ENCODE results near the gene CELF2.

The CELF2 gene

GRCh38 chr10:11093771-11094736 lies 76.4 kb downstream of the CELF2 start:
- Histone ChIP-seq H3K18ac (ENCODE audit: low read length) (no peak overlapping the region), H3K4me1 (ENCODE audit: control insufficient read depth, low read depth, low read length) (peaks cover 2% of the 10 kb centered on the region), H3K27ac (ENCODE audit: low read depth, low read length) (no peak overlapping the region), H3K36me3 (ENCODE audit: control insufficient read depth, insufficient read depth, low read length) (no peaks in the 10 kb centered on the region), H2BK15ac (replicated peaks; ENCODE audit: low read depth) (no peak overlapping the region), H2AK5ac (ENCODE audit: low read length) (no peak overlapping the region), H4K8ac (ENCODE audit: low read depth, low read length) (no peak overlapping the region), H2BK5ac (ENCODE audit: low read length) (no peak overlapping the region), H3K79me2 (ENCODE audit: control insufficient read depth, insufficient read depth, low read length) (no peaks in the 10 kb centered on the region), H3K4me3 (ENCODE audit: low read length) (no peak overlapping the region), H3K79me1 (ENCODE audit: low read length) (no peaks in the 10 kb centered on the region), H2BK120ac (ENCODE audit: low read depth, low read length) (no peak overlapping the region), H3K27me3 (ENCODE audit: insufficient read depth, low read length, poor library complexity) (no peaks in the 10 kb centered on the region), H3K23ac (ENCODE audit: low read length) (no peak overlapping the region), H3K4ac (ENCODE audit: low read depth, low read length) (no peak overlapping the region), H3K9ac (ENCODE audit: low read length) (no peak overlapping the region), H4K5ac (ENCODE audit: low read length) (no peak overlapping the region), H3K56ac (ENCODE audit: low read length) (no peak overlapping the region), H3K4me2 (ENCODE audit: low read length) (no peak overlapping the region)
- no peak for DNase-seq
- no CpG with 5 or more reads among the region's 10 CpGs for WGBS (ENCODE audit: extremely low coverage, insufficient coverage, low lambda C conversion rate)

- WGBS (ENCODE audit: extremely low coverage, insufficient coverage, low lambda C conversion rate): no CpG with 5 or more reads among the region's 12 CpGs
- no peak overlapping the region for H2BK15ac ChIP-seq (replicated peaks; ENCODE audit: low read depth)
- DNase-seq: peak; percentile 63
- H2BK120ac ChIP-seq (ENCODE audit: low read depth, low read length): no peak overlapping the region
- H4K8ac ChIP-seq (ENCODE audit: low read depth, low read length): no peak overlapping the region
- H3K18ac ChIP-seq (ENCODE audit: low read length): no peak overlapping the region
- H3K4me1 ChIP-seq (ENCODE audit: control insufficient read depth, low read depth, low read length): peaks cover 2% of the 10 kb centered on the region
- no peaks in the 10 kb centered on the region for H3K36me3 ChIP-seq (ENCODE audit: control insufficient read depth, insufficient read depth, low read length)
- H2BK5ac ChIP-seq (ENCODE audit: low read length): no peak overlapping the region
- no peak overlapping the region for H3K4me2 ChIP-seq (ENCODE audit: low read length)
- no peaks in the 10 kb centered on the region for H3K27me3 ChIP-seq (ENCODE audit: insufficient read depth, low read length, poor library complexity)
- no peak overlapping the region for H3K27ac ChIP-seq (ENCODE audit: low read depth, low read length)
- no peak overlapping the region for H3K4me3 ChIP-seq (ENCODE audit: low read length)
- no peaks in the 10 kb centered on the region for H3K79me1 ChIP-seq (ENCODE audit: low read length)
- no peak overlapping the region for H3K56ac ChIP-seq (ENCODE audit: low read length)
- H4K5ac ChIP-seq (ENCODE audit: low read length): no peak overlapping the region
- no peak overlapping the region for H3K4ac ChIP-seq (ENCODE audit: low read depth, low read length)
- H2AK5ac ChIP-seq (ENCODE audit: low read length): no peak overlapping the region
- no peak overlapping the region for H3K23ac ChIP-seq (ENCODE audit: low read length)
- no peaks in the 10 kb centered on the region for H3K79me2 ChIP-seq (ENCODE audit: control insufficient read depth, insufficient read depth, low read length)
- H3K9ac ChIP-seq (ENCODE audit: low read length): no peak overlapping the region
Observed at GRCh38 chr10:11095374-11095801, 77.7 kb downstream of the CELF2 start.

GRCh38 chr10:11096422-11096821 lies 78.8 kb downstream of the CELF2 start:
- H2AK5ac ChIP-seq (ENCODE audit: low read length): no peak overlapping the region
- peak overlapping the region; percentile 21 for H3K4ac ChIP-seq (ENCODE audit: low read depth, low read length)
- H2BK15ac ChIP-seq (replicated peaks; ENCODE audit: low read depth): no peak overlapping the region
- no peak overlapping the region for H3K27ac ChIP-seq (ENCODE audit: low read depth, low read length)
- H3K4me1 ChIP-seq (ENCODE audit: control insufficient read depth, low read depth, low read length): peaks cover 2% of the 10 kb centered on the region
- H3K79me2 ChIP-seq (ENCODE audit: control insufficient read depth, insufficient read depth, low read length): no peaks in the 10 kb centered on the region
- H3K23ac ChIP-seq (ENCODE audit: low read length): no peak overlapping the region
- no peak overlapping the region for H2BK5ac ChIP-seq (ENCODE audit: low read length)
- H4K5ac ChIP-seq (ENCODE audit: low read length): no peak overlapping the region
- peak overlapping the region; percentile 39 for H3K56ac ChIP-seq (ENCODE audit: low read length)
- no peak overlapping the region for H3K9ac ChIP-seq (ENCODE audit: low read length)
- H3K79me1 ChIP-seq (ENCODE audit: low read length): no peaks in the 10 kb centered on the region
- no peak overlapping the region for H3K4me2 ChIP-seq (ENCODE audit: low read length)
- DNase-seq: peak; percentile 11
- WGBS (ENCODE audit: extremely low coverage, insufficient coverage, low lambda C conversion rate): no CpG with 5 or more reads among the region's 3 CpGs
- H2BK120ac ChIP-seq (ENCODE audit: low read depth, low read length): no peak overlapping the region
- peak overlapping the region; percentile 41 for H3K18ac ChIP-seq (ENCODE audit: low read length)
- no peak overlapping the region for H4K8ac ChIP-seq (ENCODE audit: low read depth, low read length)
- H3K4me3 ChIP-seq (ENCODE audit: low read length): no peak overlapping the region
- no peaks in the 10 kb centered on the region for H3K27me3 ChIP-seq (ENCODE audit: insufficient read depth, low read length, poor library complexity)
- H3K36me3 ChIP-seq (ENCODE audit: control insufficient read depth, insufficient read depth, low read length): no peaks in the 10 kb centered on the region

- Histone ChIP-seq H3K4me1 (ENCODE audit: control insufficient read depth, low read depth, low read length) (peaks cover 2% of the 10 kb centered on the region), H3K4me3 (ENCODE audit: low read length) (no peak overlapping the region), H3K79me1 (ENCODE audit: low read length) (no peaks in the 10 kb centered on the region), H4K5ac (ENCODE audit: low read length) (no peak overlapping the region), H3K36me3 (ENCODE audit: control insufficient read depth, insufficient read depth, low read length) (no peaks in the 10 kb centered on the region), H3K18ac (ENCODE audit: low read length) (no peak overlapping the region), H2BK120ac (ENCODE audit: low read depth, low read length) (no peak overlapping the region), H2AK5ac (ENCODE audit: low read length) (no peak overlapping the region), H3K4ac (ENCODE audit: low read depth, low read length) (no peak overlapping the region), H3K27ac (ENCODE audit: low read depth, low read length) (no peak overlapping the region), H3K9ac (ENCODE audit: low read length) (no peak overlapping the region), H3K23ac (ENCODE audit: low read length) (no peak overlapping the region), H2BK5ac (ENCODE audit: low read length) (no peak overlapping the region), H2BK15ac (replicated peaks; ENCODE audit: low read depth) (no peak overlapping the region), H4K8ac (ENCODE audit: low read depth, low read length) (no peak overlapping the region), H3K79me2 (ENCODE audit: control insufficient read depth, insufficient read depth, low read length) (no peaks in the 10 kb centered on the region), H3K4me2 (ENCODE audit: low read length) (no peak overlapping the region), H3K56ac (ENCODE audit: low read length) (no peak overlapping the region), H3K27me3 (ENCODE audit: insufficient read depth, low read length, poor library complexity) (no peaks in the 10 kb centered on the region)
- no peak for DNase-seq
- no CpG with 5 or more reads among the region's 3 CpGs for whole genome bisulfite sequencing (ENCODE audit: extremely low coverage, insufficient coverage, low lambda C conversion rate)
Observed at GRCh38 chr10:11097686-11098085, 80.0 kb downstream of the CELF2 start.

- Histone ChIP-seq H4K5ac (ENCODE audit: low read length) (no peak overlapping the region), H3K23ac (ENCODE audit: low read length) (no peak overlapping the region), H2BK5ac (ENCODE audit: low read length) (no peak overlapping the region), H3K4ac (ENCODE audit: low read depth, low read length) (no peak overlapping the region), H3K27ac (ENCODE audit: low read depth, low read length) (no peak overlapping the region), H3K4me2 (ENCODE audit: low read length) (no peak overlapping the region), H2BK120ac (ENCODE audit: low read depth, low read length) (no peak overlapping the region), H3K79me1 (ENCODE audit: low read length) (no peaks in the 10 kb centered on the region), H2AK5ac (ENCODE audit: low read length) (no peak overlapping the region), H3K27me3 (ENCODE audit: insufficient read depth, low read length, poor library complexity) (no peaks in the 10 kb centered on the region), H3K56ac (ENCODE audit: low read length) (no peak overlapping the region), H3K36me3 (ENCODE audit: control insufficient read depth, insufficient read depth, low read length) (no peaks in the 10 kb centered on the region), H3K79me2 (ENCODE audit: control insufficient read depth, insufficient read depth, low read length) (no peaks in the 10 kb centered on the region), H4K8ac (ENCODE audit: low read depth, low read length) (no peak overlapping the region), H2BK15ac (replicated peaks; ENCODE audit: low read depth) (no peak overlapping the region), H3K18ac (ENCODE audit: low read length) (no peak overlapping the region), H3K4me3 (ENCODE audit: low read length) (no peak overlapping the region), H3K9ac (ENCODE audit: low read length) (no peak overlapping the region), H3K4me1 (ENCODE audit: control insufficient read depth, low read depth, low read length) (peaks cover 2% of the 10 kb centered on the region)
- DNase-seq: no peak
- WGBS (ENCODE audit: extremely low coverage, insufficient coverage, low lambda C conversion rate): no CpG with 5 or more reads among the region's 10 CpGs
Observed at GRCh38 chr10:11098666-11099065, 81.0 kb downstream of the CELF2 start.
